IMR-90 (cell line): ENCODE data around the gene P4HA2. TPM values are rescaled to one million over a fixed set of nuclear protein-coding genes. Genes with fewer than 3 reads are reported as not detected.

Experiments
- ATAC-seq: fragments of 200-7000 bp; cut with Tn5 transposase; 2 replicates; pipeline ENCODE4 v1.9.1; 2020; ENCODE audit warnings: low read depth, mild to moderate bottlenecking, moderate library complexity
- BruUV-seq: library from RNA; stranded (reverse); fragments of 400-500 nt; replicated peaks from 2 replicates; lab custom pipeline; 2021; lab: Mats Ljungman, UMichigan
- CTCF ChIA-PET: fragments of 300-600 bp; formaldehyde crosslinking; extraction: SDS; loops from one replicate; lab custom pipeline; 2021; ENCODE audit warnings: antibody characterized with exemption; lab: Yijun Ruan, JAX
- POLR2A ChIA-PET: fragments of 300-600 bp; sonication (Branson Sonifier 250); formaldehyde crosslinking; loops from one replicate; lab custom pipeline; 2022; ENCODE audit warnings: antibody characterized with exemption; ENCODE audit not compliant: unreplicated experiment; lab: Charles Lee
- DNase-seq: peaks from one replicate; pipeline ENCODE4 v3.0.0; 2013
- H2AFZ ChIP-seq: replicated peaks from 2 replicates; pipeline ENCODE3; 2013; ENCODE audit warnings: low read length, mild to moderate bottlenecking; ENCODE audit not compliant: poor library complexity
- H2AK5ac ChIP-seq: 2 replicates; pipeline ENCODE4 v1.6.1; 2013; ENCODE audit warnings: low read depth, low read length, inconsistent platforms
- H2AK9ac ChIP-seq: replicated peaks from 2 replicates; pipeline ENCODE3; 2013; ENCODE audit warnings: mild to moderate bottlenecking, low read depth, low read length, moderate library complexity; ENCODE audit not compliant: poor library complexity
- H2BK120ac ChIP-seq: 2 replicates; pipeline ENCODE4 v1.6.1; 2013; ENCODE audit warnings: low read depth, low read length, inconsistent platforms
- H2BK15ac ChIP-seq: 3 replicates; pipeline ENCODE4 v1.6.1; 2013; ENCODE audit warnings: low read depth, low read length, inconsistent platforms
- H2BK20ac ChIP-seq: 2 replicates; pipeline ENCODE4 v1.6.1; 2013; ENCODE audit warnings: low read depth, mild to moderate bottlenecking, inconsistent platforms, low read length, moderate library complexity
- H2BK5ac ChIP-seq: 2 replicates; pipeline ENCODE4 v1.6.1; 2013; ENCODE audit warnings: mild to moderate bottlenecking, low read depth, low read length, inconsistent platforms; ENCODE audit not compliant: poor library complexity, severe bottlenecking
- H3K14ac ChIP-seq: replicated peaks from 2 replicates; pipeline ENCODE4 v1.6.1; 2013; ENCODE audit warnings: low read depth, low read length, inconsistent platforms
- H3K18ac ChIP-seq: 2 replicates; pipeline ENCODE4 v1.6.1; 2013; ENCODE audit warnings: low read depth, low read length, control low read depth
- H3K23ac ChIP-seq: 2 replicates; pipeline ENCODE4 v1.6.1; 2013; ENCODE audit warnings: low read depth, low read length, inconsistent platforms
- H3K27ac ChIP-seq: 2 replicates; pipeline ENCODE4 v1.5.1; 2013; ENCODE audit warnings: mild to moderate bottlenecking, control low read depth, low read length; ENCODE audit not compliant: insufficient read depth
- H3K27me3 ChIP-seq: 2 replicates; pipeline ENCODE4 v1.6.1; 2013; ENCODE audit warnings: low read length; ENCODE audit not compliant: control insufficient read depth, insufficient read depth
- H3K36me3 ChIP-seq: 2 replicates; pipeline ENCODE4 v1.6.1; 2013; ENCODE audit warnings: low read length, mixed read lengths; ENCODE audit not compliant: control insufficient read depth, insufficient read depth
- H3K4ac ChIP-seq: 2 replicates; pipeline ENCODE4 v1.6.1; 2013; ENCODE audit warnings: low read depth, low read length, inconsistent platforms
- H3K4me1 ChIP-seq: 2 replicates; pipeline ENCODE4 v1.6.1; 2013; ENCODE audit warnings: low read length, mixed read lengths; ENCODE audit not compliant: control insufficient read depth, insufficient read depth
- H3K4me2 ChIP-seq: 2 replicates; pipeline ENCODE4 v1.6.1; 2013; ENCODE audit warnings: low read depth, mild to moderate bottlenecking, control low read depth, low read length, moderate library complexity
- H3K4me3 ChIP-seq: 2 replicates; pipeline ENCODE4 v1.5.1; 2013; ENCODE audit warnings: low read depth, mild to moderate bottlenecking, control low read depth, low read length, moderate library complexity; ENCODE audit not compliant: insufficient read depth
- H3K56ac ChIP-seq: 2 replicates; pipeline ENCODE4 v1.6.1; 2013; ENCODE audit warnings: low read length, inconsistent platforms; ENCODE audit not compliant: insufficient read depth; ENCODE audit errors: extremely low read depth
- H3K79me1 ChIP-seq, 2 experiments: 2 replicates each; pipeline ENCODE4 v1.6.1; 2013; ENCODE audit warnings: low read length in 2 of 2, inconsistent platforms in 1 of 2, low read depth in 1 of 2
- H3K9ac ChIP-seq: 2 replicates; pipeline ENCODE4 v1.6.1; 2013; ENCODE audit warnings: low read depth, low read length, control low read depth
- H3K9me1 ChIP-seq: 2 replicates; pipeline ENCODE4 v1.6.1; 2013; ENCODE audit warnings: low read length, inconsistent platforms; ENCODE audit not compliant: insufficient read depth
- H3K9me3 ChIP-seq: 2 replicates; pipeline ENCODE4 v1.6.1; 2013; ENCODE audit warnings: low read length; ENCODE audit not compliant: control insufficient read depth, insufficient read depth
- H4K20me1 ChIP-seq: 2 replicates; pipeline ENCODE4 v1.6.1; 2013; ENCODE audit warnings: low read length, inconsistent platforms; ENCODE audit not compliant: insufficient read depth
- H4K5ac ChIP-seq: 2 replicates; pipeline ENCODE4 v1.6.1; 2013; ENCODE audit warnings: mild to moderate bottlenecking, low read depth, low read length, control low read depth
- H4K8ac ChIP-seq, 2 experiments: 2 replicates each; pipeline ENCODE4 v1.6.1; 2013; ENCODE audit warnings: low read depth in 2 of 2, low read length in 2 of 2, control low read depth in 1 of 2, inconsistent platforms in 1 of 2
- H4K91ac ChIP-seq: 2 replicates; pipeline ENCODE4 v1.6.1; 2013; ENCODE audit warnings: low read depth, low read length, inconsistent platforms; ENCODE audit not compliant: insufficient read depth
- BHLHE40 ChIP-seq: fragments of 150-350 bp; IDR thresholded peaks from 2 replicates; pipeline ENCODE4 v1.6.1; 2016; ENCODE audit warnings: mild to moderate bottlenecking, low read depth, low read length
- CEBPB ChIP-seq: IDR thresholded peaks from 2 replicates; pipeline ENCODE4 v1.6.1; 2012; ENCODE audit warnings: low read depth, low read length, improper control_type of control experiment
- CHD1 ChIP-seq: IDR thresholded peaks from 2 replicates; pipeline ENCODE4 v1.6.1; 2012; ENCODE audit warnings: low read depth, low read length, improper control_type of control experiment
- FOS ChIP-seq: fragments of 150-350 bp; IDR thresholded peaks from 2 replicates; pipeline ENCODE4 v1.6.1; 2016; ENCODE audit warnings: low read depth, low read length
- MAFK ChIP-seq: IDR thresholded peaks from 2 replicates; pipeline ENCODE4 v1.6.1; 2012; ENCODE audit warnings: low read depth, low read length, improper control_type of control experiment
- MAZ ChIP-seq: IDR thresholded peaks from 2 replicates; pipeline ENCODE4 v1.6.1; 2012; ENCODE audit warnings: low read depth, mild to moderate bottlenecking, low read length, improper control_type of control experiment, moderate library complexity, borderline replicate concordance
- MXI1 ChIP-seq: IDR thresholded peaks from 2 replicates; pipeline ENCODE4 v1.6.1; 2012; ENCODE audit warnings: low read depth, mild to moderate bottlenecking, low read length, moderate library complexity, borderline replicate concordance
- NFE2L2 ChIP-seq: fragments of 150-350 bp; IDR thresholded peaks from 2 replicates; pipeline ENCODE4 v1.6.1; 2016; ENCODE audit warnings: low read depth, mild to moderate bottlenecking, low read length
- POLR2A ChIP-seq: IDR thresholded peaks from 2 replicates; pipeline ENCODE4 v1.6.1; 2012; ENCODE audit warnings: mild to moderate bottlenecking, low read depth, low read length
- RAD21 ChIP-seq: IDR thresholded peaks from 2 replicates; pipeline ENCODE4 v1.6.1; 2012; ENCODE audit warnings: low read length, improper control_type of control experiment
- RCOR1 ChIP-seq: IDR thresholded peaks from 2 replicates; pipeline ENCODE4 v1.6.1; 2012; ENCODE audit warnings: mild to moderate bottlenecking, low read length, improper control_type of control experiment; ENCODE audit not compliant: insufficient replicate concordance
- RFX5 ChIP-seq: IDR thresholded peaks from 2 replicates; pipeline ENCODE4 v1.8.0; 2012; ENCODE audit warnings: low read depth, mild to moderate bottlenecking, low read length, moderate library complexity
- SMC3 ChIP-seq: fragments of 150-350 bp; IDR thresholded peaks from 2 replicates; pipeline ENCODE4 v1.6.1; 2016; ENCODE audit warnings: low read depth, mild to moderate bottlenecking, antibody characterized with exemption, low read length, moderate library complexity
- WGBS, 2 experiments: methylation state at CpG; one replicate each; pipeline versions ENCODE4 v1.1.5 to v1.1.7; 2013; ENCODE audit warnings: missing lambda C conversion rate in 2 of 2; ENCODE audit not compliant: insufficient read length in 1 of 2; ENCODE audit errors: extremely low coverage in 2 of 2; 5-methylcytosine and 5-hydroxymethylcytosine counted together
- dilution Hi-C: fragments of 300-500 bp; cut with HindIII; formaldehyde crosslinking; loops from one replicate; pipeline ENCODE4 v1.14.3; 2018; ENCODE audit warnings: low sequenced_read_pairs; ENCODE audit not compliant: unreplicated experiment
- in situ Hi-C: fragments of 300-500 bp; cut with MboI; formaldehyde crosslinking; loops from 3 replicates; pipeline ENCODE4 v1.14.3; 2019; ENCODE audit warnings: low sequenced_read_pairs, inconsistent platforms, mixed read lengths
- intact Hi-C: fragments of 100-400 bp; cut with micrococcal nuclease; formaldehyde crosslinking; loops from 2 replicates; pipeline ENCODE4 v1.10.0; 2022
- polyA plus RNA-seq, 3 experiments: library from polyadenylated mRNA; depleted of rRNA; stranded (reverse); fragments of >200 nt; gene quantifications; 2 replicates each; pipeline ENCODE4 v1.2.3, GENCODE V29; 2012; ENCODE audit warnings: low replicate concordance in 1 of 3
- total RNA-seq: library from RNA; depleted of rRNA; stranded (reverse); fragments of >200 nt; gene quantifications from 2 replicates; pipeline ENCODE4 v1.2.3, GENCODE V29; 2012
- TF ChIP-seq, protein P1 (sequence below): conservative IDR thresholded peaks from 2 replicates; pipeline ENCODE4 v1.5.1; 2012; ENCODE audit warnings: mild to moderate bottlenecking, low read depth, low read length, improper control_type of control experiment
- TF ChIP-seq, protein P2 (sequence below): fragments of 150-350 bp; IDR thresholded peaks from 2 replicates; pipeline ENCODE4 v1.6.1; 2017; ENCODE audit warnings: mild to moderate bottlenecking, antibody characterized with exemption, low read length, low read depth

The P4HA2 gene
- total and polyA plus RNA-seq, 2 of the 4 experiments (the other 2 are of a cell fraction), result 186 to 225 TPM

DNA sequence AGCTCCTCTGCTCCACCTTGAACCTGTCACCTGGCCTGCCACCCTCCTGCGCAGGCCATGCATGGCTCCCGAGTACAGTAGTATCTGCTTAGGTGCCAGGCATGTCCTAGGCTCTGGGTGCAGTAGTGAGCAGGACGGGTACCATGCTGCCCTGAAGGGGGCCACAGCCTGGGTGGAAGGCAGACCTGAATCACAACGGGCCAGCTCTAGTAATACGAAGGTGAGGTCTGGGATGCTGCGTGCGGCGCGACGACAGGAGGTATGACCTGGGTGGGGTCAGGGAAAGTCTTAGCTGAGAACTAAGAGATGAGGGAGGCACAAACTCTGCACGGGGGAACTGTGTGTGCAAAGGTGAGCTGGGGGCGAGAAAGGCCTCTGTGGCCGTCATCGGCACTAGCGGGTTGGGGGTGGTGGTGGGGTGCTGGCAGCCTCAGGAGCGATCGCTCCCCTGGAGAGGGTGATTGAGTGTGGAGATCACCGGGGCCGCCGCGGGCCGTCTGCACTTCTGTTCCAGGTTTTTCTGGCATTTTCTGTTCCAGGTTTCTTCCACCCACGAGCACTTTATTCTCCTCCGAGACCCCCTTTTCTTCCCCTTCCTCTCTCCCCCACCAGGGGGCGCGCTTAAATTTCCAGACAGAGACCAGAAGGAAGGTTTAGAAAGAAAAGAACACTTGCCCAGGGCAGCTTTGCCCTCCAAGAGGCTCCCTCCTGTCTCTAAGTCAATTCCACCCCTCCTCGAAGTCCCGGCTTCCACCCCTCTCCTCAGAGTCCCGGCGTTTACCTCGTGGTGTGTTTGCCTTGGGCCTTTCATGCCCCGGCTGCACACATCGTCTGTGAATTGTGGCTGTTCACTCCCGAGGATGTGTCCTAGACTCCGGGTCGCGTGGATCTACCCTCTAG lies 44.9 kb upstream of the P4HA2 start:
- Histone ChIP-seq H3K18ac (no peak overlapping the region), H3K79me1 (peaks cover 5 to 33% of the 10 kb centered on the region in 2 experiments; a peak in 3 of 4 replicates), H2BK120ac (no peak overlapping the region), H2BK15ac (no peak overlapping the region), H3K4me1 (peaks cover 24% of the 10 kb centered on the region), H3K23ac (no peak overlapping the region), H2AK9ac (no peak overlapping the region), H3K56ac (no peak overlapping the region), H3K4ac (no peak overlapping the region), H3K9me1 (peaks cover 26% of the 10 kb centered on the region), H4K91ac (no peak overlapping the region), H3K4me3 (no peak overlapping the region), H2BK5ac (no peak overlapping the region), H3K27me3 (no peaks in the 10 kb centered on the region), H4K20me1 (peaks cover 3% of the 10 kb centered on the region), H4K5ac (no peak overlapping the region), H3K4me2 (no peak overlapping the region), H2AFZ (no peak overlapping the region), H3K9me3 (no peaks in the 10 kb centered on the region), H3K36me3 (peaks cover 50% of the 10 kb centered on the region), H3K27ac (no peak overlapping the region), H2BK20ac (no peak overlapping the region), H2AK5ac (no peak overlapping the region), H4K8ac (no peak overlapping the region), H3K9ac (no peak overlapping the region), H3K14ac (no peak overlapping the region)
- ATAC-seq, result no peak
- peak; percentile 39 for DNase-seq
- 51% methylated on average over 15 of the region's 37 CpGs; no CpG with 5 or more reads in 1 of the 2 experiments for WGBS, 2 experiments
- in situ Hi-C loops (no loop called here), intact Hi-C loops (no loop called here), dilution Hi-C loops (no loop called here)
- ChIA-PET CTCF (interaction anchor here (0.7 to 1.4 kb wide), 4 partner anchors 9 to 43 kb away, joined by 3 to 4 read pairs (median 3); no protein-coding TSS in a partner anchor), POLR2A (no interaction called here)
- no TSS peak for BruUV-seq
- no peak for TF ChIP-seq POLR2A
- TF ChIP-seq BHLHE40, result no peak
- TF ChIP-seq MXI1, result no peak
- TF ChIP-seq CEBPB, result no peak
- TF ChIP-seq MAZ, result peak; percentile 42; the same call in 1 of the 2 replicates
- no peak for TF ChIP-seq FOS
- TF ChIP-seq, protein P1, sequence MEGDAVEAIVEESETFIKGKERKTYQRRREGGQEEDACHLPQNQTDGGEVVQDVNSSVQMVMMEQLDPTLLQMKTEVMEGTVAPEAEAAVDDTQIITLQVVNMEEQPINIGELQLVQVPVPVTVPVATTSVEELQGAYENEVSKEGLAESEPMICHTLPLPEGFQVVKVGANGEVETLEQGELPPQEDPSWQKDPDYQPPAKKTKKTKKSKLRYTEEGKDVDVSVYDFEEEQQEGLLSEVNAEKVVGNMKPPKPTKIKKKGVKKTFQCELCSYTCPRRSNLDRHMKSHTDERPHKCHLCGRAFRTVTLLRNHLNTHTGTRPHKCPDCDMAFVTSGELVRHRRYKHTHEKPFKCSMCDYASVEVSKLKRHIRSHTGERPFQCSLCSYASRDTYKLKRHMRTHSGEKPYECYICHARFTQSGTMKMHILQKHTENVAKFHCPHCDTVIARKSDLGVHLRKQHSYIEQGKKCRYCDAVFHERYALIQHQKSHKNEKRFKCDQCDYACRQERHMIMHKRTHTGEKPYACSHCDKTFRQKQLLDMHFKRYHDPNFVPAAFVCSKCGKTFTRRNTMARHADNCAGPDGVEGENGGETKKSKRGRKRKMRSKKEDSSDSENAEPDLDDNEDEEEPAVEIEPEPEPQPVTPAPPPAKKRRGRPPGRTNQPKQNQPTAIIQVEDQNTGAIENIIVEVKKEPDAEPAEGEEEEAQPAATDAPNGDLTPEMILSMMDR, result peak; percentile 72
- peak; percentile 65 for TF ChIP-seq SMC3
- peak; percentile 66 for TF ChIP-seq RAD21
- no peak for TF ChIP-seq RFX5
- TF ChIP-seq MAFK, result no peak
- no peak for TF ChIP-seq CHD1
- no peak for TF ChIP-seq NFE2L2
- TF ChIP-seq RCOR1, result no peak
- TF ChIP-seq, protein P2, sequence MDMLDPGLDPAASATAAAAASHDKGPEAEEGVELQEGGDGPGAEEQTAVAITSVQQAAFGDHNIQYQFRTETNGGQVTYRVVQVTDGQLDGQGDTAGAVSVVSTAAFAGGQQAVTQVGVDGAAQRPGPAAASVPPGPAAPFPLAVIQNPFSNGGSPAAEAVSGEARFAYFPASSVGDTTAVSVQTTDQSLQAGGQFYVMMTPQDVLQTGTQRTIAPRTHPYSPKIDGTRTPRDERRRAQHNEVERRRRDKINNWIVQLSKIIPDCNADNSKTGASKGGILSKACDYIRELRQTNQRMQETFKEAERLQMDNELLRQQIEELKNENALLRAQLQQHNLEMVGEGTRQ, result no peak
